Measurements from ENCODE around the gene PRLR. TPM values are rescaled to one million over a fixed set of nuclear protein-coding genes. Genes with fewer than 3 reads are reported as not detected.

Gene PRLR
- total and polyA plus RNA-seq, 2 of the 13 experiments (the other 11 are each of a cell fraction or from before 2014, with no cell fraction given) = 12.2 to 13.3 TPM

DNA sequence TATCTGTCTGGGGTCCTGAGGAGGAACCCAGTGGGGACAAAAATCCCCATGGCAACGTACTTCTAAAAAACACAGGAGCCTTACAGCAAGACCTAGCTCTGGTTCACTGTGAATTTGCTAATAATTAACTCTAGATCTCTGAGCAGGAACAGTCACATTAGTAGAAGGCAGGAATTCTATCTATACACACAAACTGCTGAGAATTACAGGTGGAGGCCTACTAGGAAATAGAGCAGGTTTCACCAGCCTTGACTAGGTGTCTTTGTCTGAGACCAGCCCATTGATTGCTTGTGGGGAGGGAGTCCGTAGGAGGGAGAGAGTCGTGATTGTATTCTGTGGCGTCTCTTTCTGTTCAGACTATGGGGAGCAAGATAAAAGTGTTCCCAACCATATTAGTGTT lies 44.8 kb downstream of the PRLR start (continued):
- TF ChIP-seq, protein P1, sequence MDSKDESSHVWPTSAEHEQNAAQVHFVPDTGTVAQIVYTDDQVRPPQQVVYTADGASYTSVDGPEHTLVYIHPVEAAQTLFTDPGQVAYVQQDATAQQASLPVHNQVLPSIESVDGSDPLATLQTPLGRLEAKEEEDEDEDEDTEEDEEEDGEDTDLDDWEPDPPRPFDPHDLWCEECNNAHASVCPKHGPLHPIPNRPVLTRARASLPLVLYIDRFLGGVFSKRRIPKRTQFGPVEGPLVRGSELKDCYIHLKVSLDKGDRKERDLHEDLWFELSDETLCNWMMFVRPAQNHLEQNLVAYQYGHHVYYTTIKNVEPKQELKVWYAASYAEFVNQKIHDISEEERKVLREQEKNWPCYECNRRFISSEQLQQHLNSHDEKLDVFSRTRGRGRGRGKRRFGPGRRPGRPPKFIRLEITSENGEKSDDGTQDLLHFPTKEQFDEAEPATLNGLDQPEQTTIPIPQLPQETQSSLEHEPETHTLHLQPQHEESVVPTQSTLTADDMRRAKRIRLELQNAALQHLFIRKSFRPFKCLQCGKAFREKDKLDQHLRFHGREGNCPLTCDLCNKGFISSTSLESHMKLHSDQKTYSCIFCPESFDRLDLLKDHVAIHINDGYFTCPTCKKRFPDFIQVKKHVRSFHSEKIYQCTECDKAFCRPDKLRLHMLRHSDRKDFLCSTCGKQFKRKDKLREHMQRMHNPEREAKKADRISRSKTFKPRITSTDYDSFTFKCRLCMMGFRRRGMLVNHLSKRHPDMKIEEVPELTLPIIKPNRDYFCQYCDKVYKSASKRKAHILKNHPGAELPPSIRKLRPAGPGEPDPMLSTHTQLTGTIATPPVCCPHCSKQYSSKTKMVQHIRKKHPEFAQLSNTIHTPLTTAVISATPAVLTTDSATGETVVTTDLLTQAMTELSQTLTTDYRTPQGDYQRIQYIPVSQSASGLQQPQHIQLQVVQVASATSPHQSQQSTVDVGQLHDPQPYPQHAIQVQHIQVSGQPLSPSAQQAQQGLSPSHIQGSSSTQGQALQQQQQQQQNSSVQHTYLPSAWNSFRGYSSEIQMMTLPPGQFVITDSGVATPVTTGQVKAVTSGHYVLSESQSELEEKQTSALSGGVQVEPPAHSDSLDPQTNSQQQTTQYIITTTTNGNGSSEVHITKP (CRISPR knock-in tag; IDR thresholded peaks at IDR 0.05; ENCODE audit: low read depth) = peak; percentile 59; the same call in 1 of the 2 replicates
- no peak for TF ChIP-seq ZNF792 (CRISPR knock-in tag; IDR thresholded peaks at IDR 0.05)
- TF ChIP-seq HNRNPUL1 (IDR thresholded peaks at IDR 0.05; ENCODE audit: low read depth, low read length) = peak; percentile 72; the same call in 1 of the 2 replicates
- no peak for TF ChIP-seq ELF4 (CRISPR knock-in tag; IDR thresholded peaks at IDR 0.05; ENCODE audit: borderline replicate concordance)

DNA sequence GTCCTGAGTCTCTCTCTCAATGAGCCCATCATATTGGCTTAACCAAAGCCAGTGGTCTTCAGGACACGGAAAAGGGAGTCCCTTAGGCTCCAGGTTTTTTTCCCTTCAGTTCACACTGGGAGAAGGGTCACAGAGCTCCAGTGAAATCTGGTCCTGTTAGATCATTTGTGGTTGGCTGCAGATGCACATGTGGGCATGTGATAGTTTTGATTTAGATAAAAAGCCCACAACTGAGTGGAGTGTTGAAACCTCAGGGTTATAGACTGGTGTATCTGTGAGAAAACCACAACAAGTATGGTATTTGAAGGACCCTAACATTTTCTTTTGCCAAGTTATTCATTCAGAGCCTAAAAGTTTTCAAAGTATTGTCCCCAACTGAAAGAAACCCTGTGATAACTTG lies 46.7 kb downstream of the PRLR start:
- WGBS (ENCODE audit: low lambda C conversion rate) = 100% methylated on average over 1 of the region's 1 CpG
- Histone ChIP-seq H3K9ac (ENCODE audit: insufficient read depth, low read depth, low read length) (no peak overlapping the region), H3K4me2 (ENCODE audit: low read depth, low read length) (no peak overlapping the region), H3K79me2 (ENCODE audit: insufficient read depth, low read length) (no peaks in the 10 kb centered on the region), H2AFZ (ENCODE audit: low read length) (no peak overlapping the region), H3K27ac (ENCODE audit: extremely low read length, insufficient read depth, low read length) (no peak overlapping the region), H4K20me1 (ENCODE audit: insufficient read depth, low read length) (no peaks in the 10 kb centered on the region), H3K4me3 (replicated peaks in 1 of 3; ENCODE audit: insufficient read depth in 1 of 3, low read depth in 2 of 3, low read length in 3 of 3) (no peak overlapping the region), H3K27me3 (ENCODE audit: control insufficient read depth in 1 of 2, insufficient read depth in 2 of 2, low read length in 2 of 2) (no peaks in the 10 kb centered on the region), H3K36me3 (replicated peaks in 1 of 2; ENCODE audit: control insufficient read depth in 1 of 2, insufficient read depth in 2 of 2, low read length in 2 of 2) (no peaks in the 10 kb centered on the region), H3K4me1 (ENCODE audit: insufficient read depth, low read length) (peaks cover 40% of the 10 kb centered on the region), H3K9me3 (ENCODE audit: low read length) (no peaks in the 10 kb centered on the region)
- in situ Hi-C loops (cut with HindIII; ENCODE audit: extremely low pct_ligation_motif_present, low pct_unique_long_range_greater_than_20kb) = no loop called here
- no peak for ATAC-seq
- TF ChIP-seq MXD4 (CRISPR knock-in tag; IDR thresholded peaks at IDR 0.05) (no peak), FOXO1 (CRISPR knock-in tag; IDR thresholded peaks at IDR 0.05) (no peak), ZBTB7B (CRISPR knock-in tag; IDR thresholded peaks at IDR 0.05) (no peak), RNF2 (conservative IDR thresholded peaks at IDR 0.05; ENCODE audit: low read depth) (no peak), SAP130 (CRISPR knock-in tag; IDR thresholded peaks at IDR 0.05; ENCODE audit: low read depth) (no peak), FOXM1 (CRISPR knock-in tag; IDR thresholded peaks at IDR 0.05) (no peak), ZBTB20 (CRISPR knock-in tag; IDR thresholded peaks at IDR 0.05; ENCODE audit: borderline replicate concordance, low read depth) (no peak), SAFB2 (CRISPR knock-in tag; IDR thresholded peaks at IDR 0.05; ENCODE audit: borderline replicate concordance, low read depth) (no peak), GPN1 (CRISPR knock-in tag; IDR thresholded peaks at IDR 0.05; ENCODE audit: borderline replicate concordance) (no peak), JARID2 (CRISPR knock-in tag; IDR thresholded peaks at IDR 0.05; ENCODE audit: insufficient replicate concordance) (no peak), GATAD2A (CRISPR knock-in tag; IDR thresholded peaks at IDR 0.05) (no peak), TP53 (CRISPR knock-in tag; conservative IDR thresholded peaks at IDR 0.05) (no peak), ZSCAN29 (CRISPR knock-in tag; conservative IDR thresholded peaks at IDR 0.05) (no peak), TAF15 (IDR thresholded peaks at IDR 0.05; ENCODE audit: low read depth, low read length, poor library complexity, severe bottlenecking) (no peak)
- TF ChIP-seq, protein P2, sequence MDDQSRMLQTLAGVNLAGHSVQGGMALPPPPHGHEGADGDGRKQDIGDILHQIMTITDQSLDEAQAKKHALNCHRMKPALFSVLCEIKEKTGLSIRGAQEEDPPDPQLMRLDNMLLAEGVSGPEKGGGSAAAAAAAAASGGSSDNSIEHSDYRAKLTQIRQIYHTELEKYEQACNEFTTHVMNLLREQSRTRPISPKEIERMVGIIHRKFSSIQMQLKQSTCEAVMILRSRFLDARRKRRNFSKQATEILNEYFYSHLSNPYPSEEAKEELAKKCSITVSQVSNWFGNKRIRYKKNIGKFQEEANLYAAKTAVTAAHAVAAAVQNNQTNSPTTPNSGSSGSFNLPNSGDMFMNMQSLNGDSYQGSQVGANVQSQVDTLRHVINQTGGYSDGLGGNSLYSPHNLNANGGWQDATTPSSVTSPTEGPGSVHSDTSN (CRISPR knock-in tag; IDR thresholded peaks at IDR 0.05; ENCODE audit: borderline replicate concordance) = no peak
- TF ChIP-seq, protein P3, sequence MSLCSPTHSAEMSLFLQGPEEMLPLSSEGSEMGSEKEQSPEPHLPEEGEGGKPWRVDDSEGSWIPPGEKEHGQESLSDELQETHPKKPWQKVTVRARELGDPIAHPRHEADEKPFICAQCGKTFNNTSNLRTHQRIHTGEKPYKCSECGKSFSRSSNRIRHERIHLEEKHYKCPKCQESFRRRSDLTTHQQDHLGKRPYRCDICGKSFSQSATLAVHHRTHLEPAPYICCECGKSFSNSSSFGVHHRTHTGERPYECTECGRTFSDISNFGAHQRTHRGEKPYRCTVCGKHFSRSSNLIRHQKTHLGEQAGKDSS (CRISPR knock-in tag; IDR thresholded peaks at IDR 0.05; ENCODE audit: borderline replicate concordance, low read depth) = no peak
- intact Hi-C loops (cut with micrococcal nuclease; ENCODE audit: unreplicated experiment) = loop anchor here (1.0 kb wide), 1 partner anchor 94 kb away; no protein-coding TSS in a partner anchor
- ChIA-PET CTCF (ENCODE audit: low intra/inter-chr PET ratio, low total read pairs) (interaction anchor here (0.8 to 2.3 kb wide), 4 partner anchors 80 to 94 kb away, joined by 3 to 23 read pairs (median 4); no protein-coding TSS in a partner anchor), POLR2A (no interaction called here)
- no TSS peak for BruUV-seq (replicated peaks)
- FAIRE-seq = no peak
- DNase-seq (ENCODE audit: low spot score) = no peak
